ENCODE data around the gene CEP76. TPM values are rescaled to one million over a fixed set of nuclear protein-coding genes. Genes with fewer than 3 reads are reported as not detected.

The CEP76 gene
- total RNA-seq, 2 experiments from 2014 or later: 11.9 to 12.5 TPM

- ChIA-PET CTCF (interaction anchor here (1.0 to 1.9 kb wide), 3 partner anchors 11 to 249 kb away, joined by 4 to 6 read pairs (median 5); partner anchors contain the start of genes CEP76 and PSMG2), POLR2A (interaction anchor here (0.5 to 1.9 kb wide), 2 partner anchors 8 to 17 kb away, joined by 3 to 8 read pairs; partner anchors contain the start of genes CEP76 and PSMG2)
- Mint-ChIP-seq H3K9me3 (no peaks in the 10 kb centered on the region), H3K4me1 (ENCODE audit: low read depth) (no peaks in the 10 kb centered on the region), H3K27ac (no peak overlapping the region), H3K36me3 (ENCODE audit: low read depth) (no peaks in the 10 kb centered on the region), H3K4me3 (no peak overlapping the region), H3K27me3 (no peaks in the 10 kb centered on the region)
- ATAC-seq (peak; percentile 45), DNase-seq (peak; percentile 19)
- intact Hi-C loops (cut with micrococcal nuclease): no loop called here
- TF ChIP-seq CTCF (IDR thresholded peaks at IDR 0.05): peak; percentile 17
These were observed 16.4 kb downstream of the CEP76 start for GRCh38 chr18:12686100-12686499.

GRCh38 chr18:12679183-12679786, 23.2 kb downstream of the CEP76 start:
- ChIA-PET POLR2A (interaction anchor here (0.5 to 0.9 kb wide), 2 partner anchors 24 to 26 kb away, joined by 3 read pairs; no protein-coding TSS in a partner anchor), CTCF (no interaction called here)
- H3K27me3 Mint-ChIP-seq: no peaks in the 10 kb centered on the region
- no peaks in the 10 kb centered on the region for H3K9me3 Mint-ChIP-seq
- ATAC-seq: no peak
- no peak for DNase-seq
- TF ChIP-seq CTCF (IDR thresholded peaks at IDR 0.05): no peak
- H3K4me3 Mint-ChIP-seq: no peak overlapping the region
- H3K27ac Mint-ChIP-seq: peak overlapping the region; percentile 13
- H3K4me1 Mint-ChIP-seq (ENCODE audit: low read depth): peaks cover 3% of the 10 kb centered on the region
- H3K36me3 Mint-ChIP-seq (ENCODE audit: low read depth): peaks cover 11% of the 10 kb centered on the region
- intact Hi-C loops (cut with micrococcal nuclease): no loop called here

- Mint-ChIP-seq H3K4me1 (ENCODE audit: low read depth) (peaks cover 6% of the 10 kb centered on the region), H3K27ac (no peak overlapping the region), H3K36me3 (ENCODE audit: low read depth) (no peaks in the 10 kb centered on the region), H3K27me3 (no peaks in the 10 kb centered on the region), H3K4me3 (no peak overlapping the region), H3K9me3 (no peaks in the 10 kb centered on the region)
- intact Hi-C loops (cut with micrococcal nuclease): no loop called here
- no peak for ATAC-seq
- CTCF ChIA-PET: no interaction called here
- POLR2A ChIA-PET: no interaction called here
- no peak for TF ChIP-seq CTCF (IDR thresholded peaks at IDR 0.05)
- no peak for DNase-seq
These were observed 34.5 kb downstream of the CEP76 start for GRCh38 chr18:12668041-12668440.

GRCh38 chr18:12659904-12660605, 42.5 kb downstream of the CEP76 start:
- DNase-seq: peak; percentile 66
- intact Hi-C loops (cut with micrococcal nuclease): loop anchor here (2.0 to 10.0 kb wide), 2 partner anchors 125 to 269 kb away; no protein-coding TSS in a partner anchor
- Mint-ChIP-seq H3K27ac (no peak overlapping the region), H3K9me3 (no peaks in the 10 kb centered on the region), H3K36me3 (ENCODE audit: low read depth) (no peaks in the 10 kb centered on the region), H3K27me3 (peaks cover 16% of the 10 kb centered on the region), H3K4me1 (ENCODE audit: low read depth) (peaks cover 19% of the 10 kb centered on the region), H3K4me3 (no peak overlapping the region)
- peak; percentile 52 for ATAC-seq
- TF ChIP-seq CTCF (IDR thresholded peaks at IDR 0.05): peak; percentile 94
- ChIA-PET CTCF (interaction anchor here (0.8 to 4.1 kb wide), 15 partner anchors 8 to 293 kb away, joined by 3 to 36 read pairs (median 3); no protein-coding TSS in a partner anchor), POLR2A (interaction anchor here (0.9 kb wide), 1 partner anchor 335 kb away, joined by 3 read pairs; no protein-coding TSS in a partner anchor)
